Measurements from ENCODE around the gene TYMS. TPM values are rescaled to one million over a fixed set of nuclear protein-coding genes. Genes with fewer than 3 reads are reported as not detected.

Gene TYMS
- total RNA-seq, 1 experiment from 2014 or later = 140 TPM

DNA sequence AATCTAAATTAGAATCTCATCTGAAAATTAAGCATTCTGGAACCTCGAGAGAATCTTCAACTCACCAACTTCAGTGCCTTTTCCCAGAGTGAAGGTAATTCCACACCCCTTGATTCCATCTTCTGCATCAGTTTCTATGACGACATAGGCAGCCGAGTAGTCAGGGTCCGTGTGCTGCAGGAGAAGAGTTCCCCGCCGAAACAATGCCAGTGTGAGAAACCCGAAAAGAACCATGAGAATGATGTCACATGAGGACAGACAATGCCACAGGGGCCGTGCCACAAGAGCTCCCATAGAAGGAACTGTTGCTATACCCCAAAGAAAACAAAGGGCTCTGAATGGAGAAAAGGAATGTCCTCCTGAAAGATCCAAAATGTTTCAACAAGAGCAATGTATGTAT, 49.0 kb downstream of the TYMS start:
- no peak overlapping the region for H2BK120ac ChIP-seq (ENCODE audit: low read depth, low read length, poor library complexity, severe bottlenecking)
- peaks cover 3% of the 10 kb centered on the region in 2 experiments for H3K4me1 Mint-ChIP-seq
- H3K27ac Mint-ChIP-seq = peak overlapping the region in 1 of 3 experiments; percentile 26; a peak in 2 of 7 replicates
- no peaks in the 10 kb centered on the region for H3K9me3 ChIP-seq (ENCODE audit: control insufficient read depth, low read depth, low read length)
- H4K20me1 ChIP-seq (ENCODE audit: control insufficient read depth, insufficient read depth, insufficient read length) = no peaks in the 10 kb centered on the region
- H3K27me3 ChIP-seq (ENCODE audit: insufficient read depth, low read length) = no peaks in the 10 kb centered on the region
- DNase-seq = no peak
- no peak overlapping the region for H3K23ac ChIP-seq (ENCODE audit: insufficient read length, low read depth, low read length)
- H3K9ac ChIP-seq (ENCODE audit: extremely low read depth, insufficient read length, low read length) = no peak overlapping the region
- no peak overlapping the region for H3K4me3 Mint-ChIP-seq
- H2BK15ac ChIP-seq (ENCODE audit: low read depth, low read length) = no peak overlapping the region
- no peak overlapping the region for H2BK20ac ChIP-seq (ENCODE audit: low read depth, low read length, poor library complexity, severe bottlenecking)
- no peak overlapping the region for H3K14ac ChIP-seq (ENCODE audit: insufficient read depth, low read length)
- no peak overlapping the region for H3K56ac ChIP-seq (ENCODE audit: insufficient read length, low read depth, low read length)
- H3K4ac ChIP-seq (ENCODE audit: low read depth, low read length) = no peak overlapping the region
- H3K18ac ChIP-seq (ENCODE audit: insufficient read length, low read depth, low read length) = no peak overlapping the region
- no peak overlapping the region for H3K27ac ChIP-seq (ENCODE audit: insufficient read length, low read depth, low read length)
- H3K4me1 ChIP-seq (ENCODE audit: insufficient read depth, low read length) = 0 out of 2 replicates have a peak, but pooled peaks cover 2% of the 10 kb centered on the region
- no peaks in the 10 kb centered on the region for H3K27me3 Mint-ChIP-seq (ENCODE audit: low read depth)
- no peak overlapping the region for H2BK12ac ChIP-seq (ENCODE audit: insufficient read length, low read depth, low read length)
- H3K79me1 ChIP-seq (ENCODE audit: insufficient read depth, low read depth, low read length, poor library complexity, severe bottlenecking) = peaks cover 3% of the 10 kb centered on the region
- TF ChIP-seq, protein P1, sequence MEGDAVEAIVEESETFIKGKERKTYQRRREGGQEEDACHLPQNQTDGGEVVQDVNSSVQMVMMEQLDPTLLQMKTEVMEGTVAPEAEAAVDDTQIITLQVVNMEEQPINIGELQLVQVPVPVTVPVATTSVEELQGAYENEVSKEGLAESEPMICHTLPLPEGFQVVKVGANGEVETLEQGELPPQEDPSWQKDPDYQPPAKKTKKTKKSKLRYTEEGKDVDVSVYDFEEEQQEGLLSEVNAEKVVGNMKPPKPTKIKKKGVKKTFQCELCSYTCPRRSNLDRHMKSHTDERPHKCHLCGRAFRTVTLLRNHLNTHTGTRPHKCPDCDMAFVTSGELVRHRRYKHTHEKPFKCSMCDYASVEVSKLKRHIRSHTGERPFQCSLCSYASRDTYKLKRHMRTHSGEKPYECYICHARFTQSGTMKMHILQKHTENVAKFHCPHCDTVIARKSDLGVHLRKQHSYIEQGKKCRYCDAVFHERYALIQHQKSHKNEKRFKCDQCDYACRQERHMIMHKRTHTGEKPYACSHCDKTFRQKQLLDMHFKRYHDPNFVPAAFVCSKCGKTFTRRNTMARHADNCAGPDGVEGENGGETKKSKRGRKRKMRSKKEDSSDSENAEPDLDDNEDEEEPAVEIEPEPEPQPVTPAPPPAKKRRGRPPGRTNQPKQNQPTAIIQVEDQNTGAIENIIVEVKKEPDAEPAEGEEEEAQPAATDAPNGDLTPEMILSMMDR (conservative IDR thresholded peaks at IDR 0.05) = no peak
- no peak overlapping the region for H3K4me2 ChIP-seq (ENCODE audit: insufficient read depth, insufficient read length, low read length)
- no peak overlapping the region for H2AFZ ChIP-seq (ENCODE audit: low read length)
- no peak overlapping the region for H4K5ac ChIP-seq (ENCODE audit: insufficient read length, low read depth, low read length)
- H3K79me2 ChIP-seq (ENCODE audit: insufficient read depth, low read length) = no peaks in the 10 kb centered on the region
- no peak overlapping the region for H4K8ac ChIP-seq (replicated peaks; ENCODE audit: insufficient read length, low read depth, low read length)
- WGBS (ENCODE audit: extremely low coverage, insufficient read length, low lambda C conversion rate) = no CpG with 5 or more reads among the region's 8 CpGs
- H2BK5ac ChIP-seq (ENCODE audit: insufficient read length, low read length) = no peak overlapping the region
- no peak overlapping the region for H3T11ph ChIP-seq (ENCODE audit: low read length)
- H3K23me2 ChIP-seq (ENCODE audit: insufficient read length, low read depth, low read length, poor library complexity, severe bottlenecking) = peaks cover 2% of the 10 kb centered on the region
- no peak overlapping the region for H4K91ac ChIP-seq (ENCODE audit: insufficient read length, low read depth, low read length)
- H3K36me3 Mint-ChIP-seq (ENCODE audit: insufficient read depth in 1 of 3, low read depth in 3 of 3) = peaks cover 12 to 52% (median 45%) of the 10 kb centered on the region in 3 experiments; a peak in 6 of 7 replicates
- H3K9me3 Mint-ChIP-seq = no peaks in the 10 kb centered on the region; a peak in 1 of 5 replicates
- H2AK5ac ChIP-seq (ENCODE audit: insufficient read length, low read length) = no peak overlapping the region
